LNCaP clone FGC (cell line): ENCODE measurements around the gene VEGFA.

Source experiments
- DNase-seq: peaks from one replicate; pipeline ENCODE4 v3.0.0-alpha.2; 2011; ENCODE audit warnings: low read depth
- H3K4me3 ChIP-seq: 2 replicates; pipeline ENCODE4 v1.5.1; 2011; ENCODE audit warnings: mild to moderate bottlenecking, low read depth, low read length, control low read depth
- CTCF ChIP-seq: IDR thresholded peaks from 2 replicates; pipeline ENCODE4 v1.5.1; 2012; ENCODE audit warnings: mild to moderate bottlenecking; ENCODE audit not compliant: control insufficient read depth, insufficient read depth; ENCODE audit errors: extremely low read depth

VEGFA gene

DNA sequence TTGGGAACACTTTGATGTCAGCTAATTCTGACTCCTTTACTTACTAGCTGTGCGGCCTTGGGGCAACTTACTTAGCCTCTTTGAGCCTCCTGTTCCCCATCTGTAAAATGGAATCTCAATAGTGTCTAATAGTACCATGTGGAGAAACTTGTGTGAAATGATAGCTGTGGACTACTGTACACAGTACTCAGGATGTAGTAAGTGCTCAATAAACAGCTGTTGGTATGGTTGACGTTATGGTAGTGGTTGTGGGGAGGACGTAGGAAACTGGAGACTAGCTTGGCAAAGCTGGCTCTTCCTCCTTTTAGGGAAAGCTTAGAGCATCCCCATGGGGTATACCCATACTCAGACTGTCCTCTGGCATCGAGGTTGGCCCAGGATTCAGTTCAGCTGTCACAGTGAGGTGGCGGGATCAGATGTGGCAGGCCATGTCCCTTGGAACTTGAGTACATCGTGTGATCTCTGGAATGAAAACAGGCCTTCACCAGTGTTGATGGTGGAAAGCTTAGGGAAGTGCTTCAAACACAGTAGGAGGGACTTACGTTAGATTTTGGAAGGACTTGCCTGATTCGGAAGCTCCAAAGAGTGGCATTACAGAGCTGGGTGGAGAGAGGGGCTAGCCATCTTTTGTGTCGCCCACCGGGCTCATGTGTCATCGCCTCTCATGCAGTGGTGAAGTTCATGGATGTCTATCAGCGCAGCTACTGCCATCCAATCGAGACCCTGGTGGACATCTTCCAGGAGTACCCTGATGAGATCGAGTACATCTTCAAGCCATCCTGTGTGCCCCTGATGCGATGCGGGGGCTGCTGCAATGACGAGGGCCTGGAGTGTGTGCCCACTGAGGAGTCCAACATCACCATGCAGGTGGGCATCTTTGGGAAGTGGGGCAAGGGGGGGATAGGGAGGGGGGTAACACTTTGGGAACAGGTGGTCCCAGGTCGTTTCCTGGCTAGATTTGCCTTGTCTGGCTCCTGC lies 7.1 kb downstream of the VEGFA start:
- no peak overlapping the region for H3K4me3 ChIP-seq
- no peak for TF ChIP-seq CTCF
- no peak for DNase-seq

DNA sequence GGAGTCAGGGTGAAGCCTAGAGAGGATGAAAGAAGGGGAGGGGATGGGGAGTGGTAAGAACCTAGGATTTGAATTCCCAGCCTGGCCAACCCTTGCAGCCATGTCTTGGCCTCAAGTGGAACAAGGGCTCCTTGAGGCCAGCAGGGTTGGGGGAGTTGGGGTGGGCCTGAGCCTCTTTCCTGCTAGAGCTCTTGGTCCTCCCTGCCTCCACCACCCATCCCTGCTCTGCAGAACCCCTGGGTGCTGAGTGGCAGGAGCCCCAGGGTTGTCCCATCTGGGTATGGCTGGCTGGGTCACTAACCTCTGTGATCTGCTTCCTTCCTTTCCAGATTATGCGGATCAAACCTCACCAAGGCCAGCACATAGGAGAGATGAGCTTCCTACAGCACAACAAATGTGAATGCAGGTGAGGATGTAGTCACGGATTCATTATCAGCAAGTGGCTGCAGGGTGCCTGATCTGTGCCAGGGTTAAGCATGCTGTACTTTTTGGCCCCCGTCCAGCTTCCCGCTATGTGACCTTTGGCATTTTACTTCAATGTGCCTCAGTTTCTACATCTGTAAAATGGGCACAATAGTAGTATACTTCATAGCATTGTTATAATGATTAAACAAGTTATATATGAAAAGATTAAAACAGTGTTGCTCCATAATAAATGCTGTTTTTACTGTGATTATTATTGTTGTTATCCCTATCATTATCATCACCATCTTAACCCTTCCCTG lies 8.3 kb downstream of the VEGFA start:
- no peak overlapping the region for H3K4me3 ChIP-seq
- TF ChIP-seq CTCF, result no peak
- no peak for DNase-seq

- no peak for DNase-seq
- TF ChIP-seq CTCF, result no peak
These were observed 9.2 kb downstream of the VEGFA start for GRCh38 chr6:43778976-43779851.

DNA sequence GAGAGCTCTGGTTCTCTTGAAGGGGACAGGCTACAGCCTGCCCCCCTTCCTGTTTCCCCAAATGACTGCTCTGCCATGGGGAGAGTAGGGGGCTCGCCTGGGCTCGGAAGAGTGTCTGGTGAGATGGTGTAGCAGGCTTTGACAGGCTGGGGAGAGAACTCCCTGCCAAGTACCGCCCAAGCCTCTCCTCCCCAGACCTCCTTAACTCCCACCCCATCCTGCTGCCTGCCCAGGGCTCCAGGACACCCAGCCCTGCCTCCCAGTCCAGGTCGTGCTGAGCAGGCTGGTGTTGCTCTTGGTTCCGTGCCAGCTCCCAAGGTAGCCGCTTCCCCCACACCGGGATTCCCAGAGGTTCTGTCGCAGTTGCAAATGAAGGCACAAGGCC lies 9.8 kb downstream of the VEGFA start:
- DNase-seq, result no peak
- no peak for TF ChIP-seq CTCF
- no peak overlapping the region for H3K4me3 ChIP-seq

More at GRCh38 chr6:43778976-43779851, 9.2 kb downstream of the VEGFA start:
- no peak overlapping the region for H3K4me3 ChIP-seq

DNA sequence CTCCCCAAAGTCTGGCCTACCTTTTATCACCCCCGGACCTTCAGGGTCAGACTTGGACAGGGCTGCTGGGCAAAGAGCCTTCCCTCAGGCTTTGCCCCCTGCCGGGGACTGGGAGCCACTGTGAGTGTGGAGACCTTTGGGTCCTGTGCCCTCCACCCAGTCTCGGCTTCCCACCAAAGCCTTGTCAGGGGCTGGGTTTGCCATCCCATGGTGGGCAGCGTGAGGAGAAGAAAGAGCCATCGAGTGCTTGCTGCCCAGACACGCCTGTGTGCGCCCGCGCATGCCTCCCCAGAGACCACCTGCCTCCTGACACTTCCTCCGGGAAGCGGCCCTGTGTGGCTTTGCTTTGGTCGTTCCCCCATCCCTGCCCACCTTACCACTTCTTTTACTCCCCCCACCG lies 10.3 kb downstream of the VEGFA start:
- TF ChIP-seq CTCF, result no peak
- H3K4me3 ChIP-seq, result no peak overlapping the region
- DNase-seq, result no peak
